NCI-H146 treated with DMSO at 0.1 percent for 48 hours (cell line): ENCODE results near the gene CFD.
"Not testable (repeated sequence)": the region's sequence is repeated elsewhere in the genome, so short reads cannot be mapped to it uniquely, and the experiment has no call there.

Experiments used
- DNase-seq: peaks from one replicate; lab custom pipeline; 2025; ENCODE audit not compliant: unreplicated experiment; lab: John Stamatoyannopoulos, UW

The CFD gene

GRCh38 chr19:887599-887998, 28.1 kb downstream of the CFD start:
- DNase-seq: no peak

GRCh38 chr19:888581-889385, 29.3 kb downstream of the CFD start:
- no peak for DNase-seq

GRCh38 chr19:889662-890295, 30.3 kb downstream of the CFD start:
- no peak for DNase-seq

- no peak for DNase-seq
Measured at GRCh38 chr19:890831-891230, 31.4 kb downstream of the CFD start.

GRCh38 chr19:891421-892200, 32.1 kb downstream of the CFD start:
- DNase-seq: not testable (repeated sequence)

- DNase-seq: no peak
Measured at GRCh38 chr19:892243-892893, 32.9 kb downstream of the CFD start.

GRCh38 chr19:892894-893689, 33.6 kb downstream of the CFD start, which contains the start of the genes MED16 and RNU6-9:
MED16 (minus strand) TSS chr19:893187; CDS start chr19:891131, 2,056 bp downstream.
RNU6-9 (plus strand) TSS chr19:893484.
- DNase-seq: peak; percentile 61

- no peak for DNase-seq
Measured at GRCh38 chr19:896434-896833, 37.0 kb downstream of the CFD start.

- DNase-seq: no peak
Measured at GRCh38 chr19:896999-897398, 37.5 kb downstream of the CFD start.

- no peak for DNase-seq
Measured at GRCh38 chr19:897442-898039, 38.1 kb downstream of the CFD start.

- DNase-seq: peak; percentile 40
Measured at GRCh38 chr19:898663-899062, 39.2 kb downstream of the CFD start.

GRCh38 chr19:899336-900042, 40.0 kb downstream of the CFD start:
- DNase-seq: no peak

- no peak for DNase-seq
Measured at GRCh38 chr19:900043-900301, 40.5 kb downstream of the CFD start.

GRCh38 chr19:900302-901111, 41.0 kb downstream of the CFD start:
- DNase-seq: no peak

- DNase-seq: no peak
Measured at GRCh38 chr19:901216-902092, 42.0 kb downstream of the CFD start.

- DNase-seq: no peak
Measured at GRCh38 chr19:902093-902370, 42.6 kb downstream of the CFD start.

GRCh38 chr19:902446-903226, 43.2 kb downstream of the CFD start:
- no peak for DNase-seq
